ENCODE results near the gene ARMC2. TPM values are rescaled to one million over a fixed set of nuclear protein-coding genes. Genes with fewer than 3 reads are reported as not detected.
"Not testable (repeated sequence)": the region's sequence is repeated elsewhere in the genome, so short reads cannot be mapped to it uniquely, and the experiment has no call there.

The ARMC2 gene
- total RNA-seq, 2 experiments from 2014 or later = 2.6 to 8.4 TPM

GRCh38 chr6:108969776-108970175 lies 121.6 kb downstream of the ARMC2 start:
- Histone ChIP-seq H3K27ac (ENCODE audit: low read depth, low read length, poor library complexity, severe bottlenecking) (no peak overlapping the region), H2AFZ (ENCODE audit: low read length) (no peak overlapping the region), H4K20me1 (ENCODE audit: insufficient read depth, low read length) (no peaks in the 10 kb centered on the region), H3K4me1 (ENCODE audit: insufficient read depth, low read length, poor library complexity, severe bottlenecking) (no peaks in the 10 kb centered on the region), H3K79me2 (ENCODE audit: insufficient read depth, low read depth, low read length) (no peaks in the 10 kb centered on the region), H3K36me3 (ENCODE audit: insufficient read depth, low read length) (no peaks in the 10 kb centered on the region), H3K4me3 (ENCODE audit: low read depth, low read length, poor library complexity, severe bottlenecking) (no peak overlapping the region), H3K9me2 (ENCODE audit: insufficient read depth, low read length) (no peaks in the 10 kb centered on the region), H3K4me2 (ENCODE audit: low read length) (no peak overlapping the region), H3K9me3 (ENCODE audit: low read length) (no peaks in the 10 kb centered on the region)
- no peak for TF ChIP-seq EZH2phosphoT487 (IDR thresholded peaks at IDR 0.05; ENCODE audit: borderline replicate concordance, low read depth, low read length)
- TF ChIP-seq CTCF (conservative IDR thresholded peaks at IDR 0.05; ENCODE audit: low read length) = no peak
- ChIA-PET CTCF (ENCODE audit: unreplicated experiment) (no interaction called here), POLR2A (interaction anchor here (1.2 kb wide), 1 partner anchor 207 kb away, joined by 3 read pairs; no protein-coding TSS in a partner anchor)
- no peak for DNase-seq (ENCODE audit: low spot score)
- intact Hi-C loops (cut with micrococcal nuclease; ENCODE audit: unreplicated experiment) = no loop called here
- no TSS peak for BruUV-seq (replicated peaks)

- Histone ChIP-seq H3K27ac (ENCODE audit: low read depth, low read length, poor library complexity, severe bottlenecking) (no peak overlapping the region), H3K9me3 (ENCODE audit: low read length) (no peaks in the 10 kb centered on the region), H3K79me2 (ENCODE audit: insufficient read depth, low read depth, low read length) (no peaks in the 10 kb centered on the region), H4K20me1 (ENCODE audit: insufficient read depth, low read length) (no peaks in the 10 kb centered on the region), H3K4me3 (ENCODE audit: low read depth, low read length, poor library complexity, severe bottlenecking) (no peak overlapping the region), H3K4me1 (ENCODE audit: insufficient read depth, low read length, poor library complexity, severe bottlenecking) (no peaks in the 10 kb centered on the region), H3K9me2 (ENCODE audit: insufficient read depth, low read length) (no peaks in the 10 kb centered on the region), H3K4me2 (ENCODE audit: low read length) (no peak overlapping the region), H3K36me3 (ENCODE audit: insufficient read depth, low read length) (no peaks in the 10 kb centered on the region), H2AFZ (ENCODE audit: low read length) (no peak overlapping the region)
- POLR2A ChIA-PET = interaction anchor here (0.9 kb wide), 1 partner anchor 22 kb away, joined by 3 read pairs; no protein-coding TSS in a partner anchor
- DNase-seq (ENCODE audit: low spot score) = no peak
- CTCF ChIA-PET (ENCODE audit: unreplicated experiment) = no interaction called here
- TF ChIP-seq CTCF (conservative IDR thresholded peaks at IDR 0.05; ENCODE audit: low read length) (no peak), EZH2phosphoT487 (IDR thresholded peaks at IDR 0.05; ENCODE audit: borderline replicate concordance, low read depth, low read length) (no peak)
- no TSS peak for BruUV-seq (replicated peaks)
- intact Hi-C loops (cut with micrococcal nuclease; ENCODE audit: unreplicated experiment) = no loop called here
Observed at GRCh38 chr6:108974201-108974600, 126.0 kb downstream of the ARMC2 start.

GRCh38 chr6:108978638-108979037 lies 130.4 kb downstream of the ARMC2 start:
- H3K9me3 ChIP-seq (ENCODE audit: low read length); intact Hi-C loops (cut with micrococcal nuclease; ENCODE audit: unreplicated experiment); H2AFZ ChIP-seq (ENCODE audit: low read length); H3K4me3 ChIP-seq (ENCODE audit: low read depth, low read length, poor library complexity, severe bottlenecking); H3K9me2 ChIP-seq (ENCODE audit: insufficient read depth, low read length); H3K36me3 ChIP-seq (ENCODE audit: insufficient read depth, low read length); POLR2A ChIA-PET; CTCF ChIA-PET (ENCODE audit: unreplicated experiment); H3K79me2 ChIP-seq (ENCODE audit: insufficient read depth, low read depth, low read length); H3K4me1 ChIP-seq (ENCODE audit: insufficient read depth, low read length, poor library complexity, severe bottlenecking); BruUV-seq (replicated peaks); DNase-seq (ENCODE audit: low spot score); H3K4me2 ChIP-seq (ENCODE audit: low read length); H4K20me1 ChIP-seq (ENCODE audit: insufficient read depth, low read length); H3K27ac ChIP-seq (ENCODE audit: low read depth, low read length, poor library complexity, severe bottlenecking): not testable (repeated sequence)

Data from OCI-LY7 (cell line).